Sigmoid colon (tissue), 7 donors: ENCODE results near the gene CDKN2D. TPM values are rescaled to one million over a fixed set of nuclear protein-coding genes. Genes with fewer than 3 reads are reported as not detected.

Experiments
- DNase-seq: peaks from one replicate; pipeline ENCODE4 v3.0.0-alpha.2; 2019
- H3K27ac ChIP-seq, 4 donors: fragments of 200-600 bp; sonication (generic); one replicate each; pipeline ENCODE4 v1.5.1; 2016 to 2019; ENCODE audit warnings: mild to moderate bottlenecking in 1 of 4
- H3K27me3 ChIP-seq, 3 donors: fragments of 200-600 bp; sonication (generic); one replicate each; pipeline ENCODE4 v1.5.1; 2019; ENCODE audit warnings: mild to moderate bottlenecking in 1 of 3
- H3K36me3 ChIP-seq, 4 donors: fragments of 200-600 bp; sonication (generic); one replicate each; pipeline ENCODE4 v1.5.1; 2016 to 2019
- H3K4me1 ChIP-seq, 4 donors: fragments of 200-600 bp; sonication (generic); one replicate each; pipeline ENCODE4 v1.5.1; 2017 to 2019
- H3K4me3 ChIP-seq, 4 donors: fragments of 200-600 bp; sonication (generic); one replicate each; pipeline ENCODE4 v1.5.1; 2017 to 2019; ENCODE audit warnings: mild to moderate bottlenecking in 2 of 4, moderate library complexity in 1 of 4
- H3K9me3 ChIP-seq, 4 donors: fragments of 200-600 bp in 3 of 4; sonication (generic) in 3 of 4; one replicate each; pipeline versions ENCODE4 v1.5.1 to v1.6.1; 2013 to 2019
- EP300 ChIP-seq, 4 donors: sonication (generic); formaldehyde crosslinking; IDR thresholded peaks; one replicate each; pipeline ENCODE4 v1.6.1; 2017; ENCODE audit warnings: antibody characterized with exemption in 4 of 4
- POLR2A ChIP-seq, 2 donors: fragments of 450-650 bp; IDR thresholded peaks; one replicate each; pipeline ENCODE4 v1.6.1; 2016; ENCODE audit warnings: antibody characterized with exemption in 2 of 2, mild to moderate bottlenecking in 2 of 2, moderate library complexity in 2 of 2
- POLR2AphosphoS5 ChIP-seq, 4 donors: sonication (generic); formaldehyde crosslinking; IDR thresholded peaks; one replicate each; pipeline ENCODE4 v1.6.1; 2017; ENCODE audit warnings: antibody characterized with exemption in 4 of 4
- WGBS, 2 donors: extraction: QIAGEN DNeasy Blood & Tissue Kit; methylation state at CpG; one replicate each; pipeline ENCODE4 v1.1.7; 2013; 5-methylcytosine and 5-hydroxymethylcytosine counted together
- intact Hi-C: fragments of 100-400 bp; cut with DNase I; formaldehyde crosslinking; loops from one replicate; pipeline ENCODE4 v1.15.1; 2023
- polyA plus RNA-seq, 3 donors: library from polyadenylated mRNA; stranded (reverse); fragments of 200-250 nt; gene quantifications; one replicate each; pipeline ENCODE4 v1.2.3, GENCODE V29; 2013
- total RNA-seq, 4 donors: library from RNA; depleted of rRNA; stranded (reverse); fragments of >200 nt; gene quantifications; one replicate each; pipeline ENCODE4 v1.1.0, GENCODE V29; 2016
- TF ChIP-seq, protein P1 (sequence below), 4 experiments: fragments of 450-650 bp in 3 of 4; fragments of 200-600 bp in 1 of 4; IDR thresholded peaks; one replicate each; pipeline ENCODE4 v1.5.1; 2016 to 2019; ENCODE audit warnings: antibody characterized with exemption in 4 of 4, mild to moderate bottlenecking in 3 of 4, moderate library complexity in 2 of 4
- donor health status: healthy with polysubstance abuse.
- donor health status: Bipolar disorder and iron deficiency.
- donor health status: healthy.

Gene CDKN2D
- total RNA-seq (10 to 100 TPM in 3 of 4 donors, 1 to 10 TPM in 1; 7.5 to 14.9 (median 11.3) TPM), polyA plus RNA-seq (10 to 100 TPM; 17.4 to 28.2 (median 17.8) TPM)

DNA sequence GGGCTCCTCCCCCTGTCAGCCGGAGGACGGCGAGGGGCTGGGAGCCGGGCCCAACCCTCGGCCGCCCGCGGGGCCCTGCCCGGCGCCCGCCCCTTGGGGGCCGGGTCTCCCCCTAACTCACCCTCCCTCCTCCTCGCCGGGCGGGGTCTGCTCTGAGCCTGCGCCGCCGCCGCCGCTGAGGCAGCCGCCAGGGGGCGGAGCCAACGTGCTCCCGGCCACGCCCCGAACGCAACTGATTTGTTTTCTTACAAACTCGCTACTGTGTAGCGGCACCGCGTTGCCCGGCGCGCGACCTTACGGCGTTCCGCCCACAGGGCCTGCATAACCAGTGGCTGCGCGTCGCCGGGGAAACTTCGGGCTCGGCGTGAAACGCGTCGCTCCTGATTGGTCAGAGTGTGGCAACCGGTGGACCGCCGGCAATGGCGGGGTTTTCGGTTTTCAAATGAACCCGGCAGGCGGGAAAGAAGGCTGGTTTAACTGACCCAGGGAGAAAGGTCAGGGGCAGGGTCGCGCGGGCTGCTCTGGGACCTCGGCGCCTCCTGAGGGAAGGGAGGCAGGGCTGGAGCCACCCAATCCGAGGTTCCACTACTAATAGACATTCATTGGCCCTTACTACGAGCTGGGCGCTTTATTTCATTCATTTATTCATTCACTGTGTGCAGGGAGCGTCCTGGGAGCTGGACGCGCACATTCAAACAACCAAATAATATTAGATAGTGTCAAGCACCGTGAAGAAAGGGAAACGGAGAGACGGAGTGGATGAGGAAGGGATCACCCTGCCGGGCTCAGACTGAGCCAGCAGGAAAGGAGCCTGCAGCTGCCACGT, at the start of gene CDKN2D:
TSS of gene CDKN2D (minus strand) at position 154 of the 826 bp plus-strand sequence. CDS start 326 bp downstream, outside the sequence.
- no peaks in the 10 kb centered on the region for H3K27me3 ChIP-seq
- intact Hi-C loops, result loop anchor here (2.0 to 5.0 kb wide), 3 partner anchors 26 to 167 kb away; partner anchors contain the start of genes ATG4D, CDC37 and KEAP1
- H3K27ac ChIP-seq, result peak within 1 kb of the TSS; percentile 81 to 94 (median 88)
- WGBS, 2 donors, result 1% methylated on average over 71 of the region's 71 CpGs
- no peaks in the 10 kb centered on the region for H3K9me3 ChIP-seq
- H3K36me3 ChIP-seq, result no peaks in the 10 kb centered on the region
- TF ChIP-seq POLR2AphosphoS5 (IDR thresholded peaks at IDR 0.05) (peak; percentile 49 to 92 (median 75)), EP300 (IDR thresholded peaks at IDR 0.05) (no peak), POLR2A (IDR thresholded peaks at IDR 0.05) (no peak)
- TF ChIP-seq, protein P1, sequence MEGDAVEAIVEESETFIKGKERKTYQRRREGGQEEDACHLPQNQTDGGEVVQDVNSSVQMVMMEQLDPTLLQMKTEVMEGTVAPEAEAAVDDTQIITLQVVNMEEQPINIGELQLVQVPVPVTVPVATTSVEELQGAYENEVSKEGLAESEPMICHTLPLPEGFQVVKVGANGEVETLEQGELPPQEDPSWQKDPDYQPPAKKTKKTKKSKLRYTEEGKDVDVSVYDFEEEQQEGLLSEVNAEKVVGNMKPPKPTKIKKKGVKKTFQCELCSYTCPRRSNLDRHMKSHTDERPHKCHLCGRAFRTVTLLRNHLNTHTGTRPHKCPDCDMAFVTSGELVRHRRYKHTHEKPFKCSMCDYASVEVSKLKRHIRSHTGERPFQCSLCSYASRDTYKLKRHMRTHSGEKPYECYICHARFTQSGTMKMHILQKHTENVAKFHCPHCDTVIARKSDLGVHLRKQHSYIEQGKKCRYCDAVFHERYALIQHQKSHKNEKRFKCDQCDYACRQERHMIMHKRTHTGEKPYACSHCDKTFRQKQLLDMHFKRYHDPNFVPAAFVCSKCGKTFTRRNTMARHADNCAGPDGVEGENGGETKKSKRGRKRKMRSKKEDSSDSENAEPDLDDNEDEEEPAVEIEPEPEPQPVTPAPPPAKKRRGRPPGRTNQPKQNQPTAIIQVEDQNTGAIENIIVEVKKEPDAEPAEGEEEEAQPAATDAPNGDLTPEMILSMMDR (IDR thresholded peaks at IDR 0.05), result peak in 2 of 4 experiments; percentile 32 to 38
- H3K4me3 ChIP-seq, result peak within 1 kb of the TSS; percentile 49 to 96 (median 84)
- H3K4me1 ChIP-seq, result peaks cover 0 to 54% (median 44%) of the 10 kb centered on the region in 4 donors
- peak; percentile 100 for DNase-seq

- no peak for DNase-seq
- Histone ChIP-seq H3K4me3 (no peak overlapping the region), H3K27ac (no peak overlapping the region), H3K4me1 (no peaks in the 10 kb centered on the region), H3K9me3 (no peaks in the 10 kb centered on the region), H3K36me3 (no peaks in the 10 kb centered on the region), H3K27me3 (no peaks in the 10 kb centered on the region)
- intact Hi-C loops, result no loop called here
- TF ChIP-seq POLR2AphosphoS5 (IDR thresholded peaks at IDR 0.05) (no peak), EP300 (IDR thresholded peaks at IDR 0.05) (no peak)
- TF ChIP-seq, protein P1 (IDR thresholded peaks at IDR 0.05), result no peak
- WGBS, 2 donors, result 89 to 92% methylated on average over 15 of the region's 15 CpGs
Observed at GRCh38 chr19:10617409-10618121, 48.8 kb upstream of the CDKN2D start.

- H3K27ac ChIP-seq, result no peak overlapping the region
- H3K27me3 ChIP-seq, result no peaks in the 10 kb centered on the region
- no peaks in the 10 kb centered on the region for H3K4me1 ChIP-seq
- intact Hi-C loops, result no loop called here
- H3K9me3 ChIP-seq, result no peaks in the 10 kb centered on the region
- H3K36me3 ChIP-seq, result no peaks in the 10 kb centered on the region
- DNase-seq, result no peak
- WGBS, 2 donors, result 88 to 96% methylated on average over 14 of the region's 14 CpGs
- no peak for TF ChIP-seq POLR2AphosphoS5 (IDR thresholded peaks at IDR 0.05)
- no peak for TF ChIP-seq EP300 (IDR thresholded peaks at IDR 0.05)
- TF ChIP-seq POLR2A (IDR thresholded peaks at IDR 0.05), result no peak
- TF ChIP-seq, protein P1 (IDR thresholded peaks at IDR 0.05), result no peak
- H3K4me3 ChIP-seq, result no peak overlapping the region
Observed at GRCh38 chr19:10615429-10616023, 46.7 kb upstream of the CDKN2D start.

- 29 to 74% methylated on average over 15 of the region's 15 CpGs for WGBS, 2 donors
- Histone ChIP-seq H3K9me3 (no peaks in the 10 kb centered on the region), H3K27me3 (no peaks in the 10 kb centered on the region), H3K4me1 (no peaks in the 10 kb centered on the region), H3K4me3 (no peak overlapping the region), H3K27ac (peak overlapping the region; percentile 20 to 60 (median 34)), H3K36me3 (no peaks in the 10 kb centered on the region)
- intact Hi-C loops, result no loop called here
- no peak for TF ChIP-seq EP300 (IDR thresholded peaks at IDR 0.05)
- peak in 1 of 4 donors; percentile 23 for TF ChIP-seq POLR2AphosphoS5 (IDR thresholded peaks at IDR 0.05)
- peak in 1 of 2 donors; percentile 12 for TF ChIP-seq POLR2A (IDR thresholded peaks at IDR 0.05)
- TF ChIP-seq, protein P1 (IDR thresholded peaks at IDR 0.05), result no peak
- DNase-seq, result no peak
Observed at GRCh38 chr19:10612499-10613119, 43.8 kb upstream of the CDKN2D start.
